Smooth muscle cell of the brain vasculature (primary cell): ENCODE data around the gene PAGE1.
"Not testable (repeated sequence)": the region's sequence is repeated elsewhere in the genome, so short reads cannot be mapped to it uniquely, and the experiment has no call there.

ENCODE experiments used
- DNase-seq: peaks from one replicate; pipeline ENCODE4 v3.0.0-alpha.2; 2012; ENCODE audit warnings: low read depth, low spot score

Gene PAGE1, protein sequence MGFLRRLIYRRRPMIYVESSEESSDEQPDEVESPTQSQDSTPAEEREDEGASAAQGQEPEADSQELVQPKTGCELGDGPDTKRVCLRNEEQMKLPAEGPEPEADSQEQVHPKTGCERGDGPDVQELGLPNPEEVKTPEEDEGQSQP

DNA sequence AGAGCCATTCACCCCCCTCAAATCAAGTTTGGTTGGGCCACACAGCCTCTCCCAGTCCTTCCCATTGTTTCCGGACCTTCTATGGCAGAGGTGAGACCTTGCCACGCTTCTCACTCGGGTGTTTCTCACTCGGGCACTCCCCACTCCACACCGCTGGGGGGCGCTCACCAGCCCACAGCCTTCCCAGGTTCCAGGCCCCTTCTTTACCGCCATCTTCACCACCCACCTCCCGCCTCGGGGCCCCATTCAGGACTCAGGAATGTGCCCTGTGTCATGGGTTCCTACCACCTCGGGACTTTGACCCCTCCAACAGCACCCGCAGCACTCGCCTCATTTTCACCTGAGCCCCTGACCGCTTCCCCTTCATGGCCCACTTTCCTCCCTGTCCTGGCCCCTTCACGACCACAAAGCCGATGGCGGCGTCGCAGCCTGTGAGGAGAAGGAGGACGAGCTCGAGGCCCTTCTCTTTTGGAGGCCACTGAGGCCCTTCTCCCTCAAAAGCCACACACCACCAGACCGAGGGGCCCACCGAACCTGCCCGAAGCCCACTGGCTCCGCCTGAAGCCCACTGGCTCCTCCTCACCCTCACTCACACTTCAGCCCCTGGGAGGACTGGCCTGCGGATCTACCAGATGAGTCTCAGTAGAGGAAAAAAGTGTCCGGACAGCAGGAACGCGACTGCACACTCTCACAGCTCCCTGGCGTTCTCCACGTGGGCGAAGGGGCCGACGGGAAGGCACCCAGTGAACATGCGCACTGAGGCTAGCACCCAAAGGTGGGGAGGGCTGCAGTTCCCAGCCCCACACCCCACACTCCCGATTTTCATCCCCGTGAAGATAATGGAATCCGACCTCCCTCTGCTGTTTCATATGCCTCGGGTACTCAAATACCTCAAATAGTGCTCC, at the start of gene PAGE1:
Gene PAGE1 (minus strand): TSS at position 709 of the 905 bp plus-strand sequence. CDS start 1,214 bp downstream, outside the sequence.
- no peak for DNase-seq

DNA sequence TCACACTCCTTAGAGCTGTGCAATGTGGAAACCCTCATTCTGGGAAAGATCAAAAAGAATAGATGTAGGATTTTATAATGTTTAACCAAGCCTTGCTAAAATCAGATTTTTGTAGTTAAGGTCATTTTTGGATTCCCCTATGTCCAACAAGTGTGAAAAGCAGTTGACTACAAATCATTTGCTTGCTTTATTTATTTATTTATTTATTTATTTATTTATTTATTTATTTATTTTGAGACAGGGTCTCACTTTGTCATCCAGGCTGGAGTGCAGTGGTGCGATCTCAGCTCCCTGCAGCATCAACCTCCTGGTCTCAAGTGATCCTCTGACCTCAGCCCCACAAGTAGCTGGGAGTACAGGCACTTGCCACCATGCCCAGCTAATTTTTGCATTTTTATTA, 45.7 kb upstream of the PAGE1 start:
- not testable (repeated sequence) for DNase-seq

DNA sequence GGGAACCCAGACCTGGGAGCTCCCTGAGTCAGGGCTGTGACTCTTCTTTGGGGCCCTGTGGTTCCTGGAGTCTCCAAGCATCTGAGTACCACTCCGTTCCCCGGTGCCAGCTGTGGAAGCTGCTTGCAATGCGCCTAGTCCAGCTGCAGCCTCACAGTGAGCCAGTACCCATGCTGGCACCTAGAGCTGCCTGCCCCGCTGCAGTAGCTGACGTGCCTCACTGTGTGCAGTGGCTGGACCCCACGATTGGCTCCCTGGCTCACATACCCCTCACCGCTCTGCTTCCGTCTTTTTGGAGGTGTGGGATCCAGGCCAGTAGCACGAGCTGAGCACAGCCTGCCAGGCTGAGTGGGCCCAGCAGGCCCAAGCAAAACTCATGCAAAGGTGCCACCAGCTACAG, 32.1 kb upstream of the PAGE1 start:
- DNase-seq, result no peak

DNA sequence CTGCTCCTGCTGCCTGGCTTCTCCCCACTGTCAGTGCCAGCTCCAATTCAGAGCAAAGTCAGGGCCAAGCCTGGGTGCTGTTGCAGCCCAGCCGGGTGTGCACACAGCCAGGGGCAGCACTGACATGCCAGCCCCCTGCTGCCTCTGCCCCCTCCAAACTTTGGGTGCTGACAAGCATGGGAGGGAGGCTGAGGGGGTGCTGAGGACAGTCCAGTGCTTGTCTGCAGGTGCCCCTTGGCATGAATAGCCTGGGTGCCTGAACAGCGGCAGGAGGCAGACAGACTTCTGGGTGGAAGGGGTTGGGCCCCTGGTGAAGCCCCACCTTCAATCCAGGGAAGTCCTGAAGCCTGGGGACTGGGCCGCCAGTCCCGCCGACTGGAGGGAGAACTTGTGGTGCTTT, 31.2 kb upstream of the PAGE1 start:
- no peak for DNase-seq

DNA sequence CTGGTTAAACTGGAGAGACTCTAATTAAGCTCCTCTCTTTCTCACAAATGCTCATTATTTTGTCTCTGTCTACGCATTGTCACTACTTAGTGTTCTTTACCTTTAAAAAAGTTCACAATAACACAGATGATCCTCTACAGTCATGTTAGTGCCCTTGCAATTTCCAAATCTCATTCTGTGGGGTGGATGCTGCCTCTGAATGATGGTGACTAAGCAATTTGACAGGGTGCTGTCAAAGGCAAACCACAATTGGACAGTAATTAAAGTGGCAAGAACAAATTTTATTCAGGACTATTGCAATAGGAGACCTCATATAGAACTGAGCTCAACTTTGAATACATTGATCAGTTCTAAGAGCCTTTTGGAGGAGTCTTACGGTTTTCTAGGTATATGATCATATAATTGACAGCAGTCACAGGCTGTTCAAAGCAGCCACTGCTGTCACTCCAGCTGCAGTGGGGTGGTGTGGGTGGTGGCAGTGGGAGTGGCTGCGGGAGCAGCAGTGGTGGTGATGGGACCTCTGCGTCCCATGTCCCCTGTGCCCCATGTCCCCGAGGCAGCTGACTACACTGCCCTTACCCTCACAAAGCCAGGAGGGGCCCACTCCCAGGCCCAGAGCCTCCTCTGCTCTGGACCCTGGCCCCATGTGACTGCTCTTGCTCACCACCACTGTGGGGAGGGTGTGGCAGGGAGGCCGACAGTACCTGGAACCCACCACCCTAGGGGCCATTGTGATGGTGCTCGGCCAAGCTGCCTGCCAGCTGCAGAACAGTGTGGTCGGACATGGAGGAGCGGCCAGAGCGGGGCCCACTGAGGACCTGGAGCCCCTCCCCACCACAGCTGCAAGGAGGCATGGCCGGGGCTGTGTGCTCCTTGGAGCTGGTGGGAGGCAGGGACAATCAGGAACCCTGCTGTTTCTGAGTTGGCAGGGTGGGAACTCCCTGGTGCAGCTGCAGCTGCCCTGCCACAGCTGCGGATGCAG, 30.4 kb upstream of the PAGE1 start:
- DNase-seq, result no peak

DNA sequence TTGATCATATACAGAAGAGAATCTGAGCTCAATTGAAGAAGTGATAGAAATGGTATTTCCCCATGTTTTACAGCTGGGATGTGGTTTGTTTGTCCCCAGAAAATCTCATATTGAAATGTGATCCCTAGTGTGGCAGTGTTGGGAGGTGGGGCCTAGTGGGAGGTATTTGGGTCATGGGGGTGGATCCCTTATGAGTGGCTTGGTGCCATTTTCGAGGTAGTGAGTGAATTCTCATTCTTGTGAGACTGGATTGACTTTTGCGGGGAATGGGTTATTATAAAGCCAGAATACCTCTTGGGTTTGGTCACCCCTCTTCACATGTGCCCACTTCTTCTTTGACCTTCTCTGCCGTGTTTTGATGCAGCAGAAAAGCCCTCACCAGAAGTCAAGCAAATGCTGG, 29.6 kb upstream of the PAGE1 start:
- DNase-seq, result no peak

DNA sequence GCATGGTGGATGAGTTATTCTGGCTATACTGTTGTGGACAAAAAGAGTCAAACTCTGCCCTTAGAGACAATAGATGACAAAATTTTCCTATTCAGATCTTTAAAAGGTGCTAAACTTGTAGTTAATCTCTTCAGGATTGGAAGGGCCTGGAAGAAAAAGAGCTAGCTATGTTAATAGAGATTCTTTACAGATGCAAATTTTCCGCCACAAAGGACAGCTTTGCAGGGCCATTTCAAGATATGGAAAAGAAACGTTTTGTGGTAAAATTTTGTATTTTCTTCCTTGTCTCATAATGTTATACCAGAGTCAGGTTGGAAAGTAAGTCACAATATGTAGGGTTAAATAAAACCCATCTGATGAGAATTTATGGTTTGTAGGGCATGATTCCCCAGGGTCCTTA, 24.3 kb upstream of the PAGE1 start:
- DNase-seq, result not testable (repeated sequence)

DNA sequence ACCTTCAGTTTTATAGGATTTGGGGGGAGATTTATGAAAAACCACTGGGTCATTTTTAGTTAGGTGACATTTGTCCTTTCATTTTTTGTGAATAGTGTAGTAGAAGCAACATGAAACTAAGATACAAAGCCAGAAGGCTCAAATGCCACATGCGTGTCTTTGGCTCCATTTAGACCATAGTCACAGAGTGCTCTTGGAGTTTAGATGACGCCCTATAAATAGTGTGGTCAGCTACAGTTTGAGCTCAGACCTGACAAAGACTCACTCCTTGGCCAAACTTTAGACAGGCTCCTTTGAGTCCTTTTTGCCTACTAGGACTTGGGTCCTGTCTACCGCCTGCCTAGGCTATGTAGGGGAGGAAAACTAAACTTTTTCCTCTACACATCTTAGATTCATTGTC, 16.8 kb upstream of the PAGE1 start:
- DNase-seq, result no peak

DNA sequence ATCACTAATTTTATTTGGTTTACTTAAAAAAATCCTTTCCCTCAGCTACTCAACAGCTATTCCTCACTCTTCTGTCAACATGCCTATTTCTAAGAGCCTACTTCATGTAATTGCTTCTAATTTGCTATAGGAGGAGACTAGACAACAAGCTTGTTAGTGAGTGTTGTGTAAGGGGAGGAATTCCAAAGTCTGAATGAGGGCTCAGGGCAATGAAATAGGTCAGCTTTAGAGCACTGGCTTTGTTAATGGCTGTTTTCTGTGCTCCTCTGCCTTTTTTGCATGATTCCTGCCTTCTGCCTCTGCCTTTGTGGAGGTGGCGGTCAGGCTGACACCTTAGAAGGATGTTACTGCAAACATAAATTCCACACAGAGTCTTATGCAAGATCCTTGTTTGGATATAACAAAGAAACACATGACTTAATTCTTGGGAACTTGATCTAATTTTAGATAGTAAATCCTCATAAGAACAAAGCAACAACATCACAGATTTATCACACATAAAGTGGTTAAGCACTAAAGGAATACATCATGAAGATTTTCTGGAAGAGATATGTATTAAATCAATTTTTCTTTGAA, 15.0 kb upstream of the PAGE1 start:
- no peak for DNase-seq

DNA sequence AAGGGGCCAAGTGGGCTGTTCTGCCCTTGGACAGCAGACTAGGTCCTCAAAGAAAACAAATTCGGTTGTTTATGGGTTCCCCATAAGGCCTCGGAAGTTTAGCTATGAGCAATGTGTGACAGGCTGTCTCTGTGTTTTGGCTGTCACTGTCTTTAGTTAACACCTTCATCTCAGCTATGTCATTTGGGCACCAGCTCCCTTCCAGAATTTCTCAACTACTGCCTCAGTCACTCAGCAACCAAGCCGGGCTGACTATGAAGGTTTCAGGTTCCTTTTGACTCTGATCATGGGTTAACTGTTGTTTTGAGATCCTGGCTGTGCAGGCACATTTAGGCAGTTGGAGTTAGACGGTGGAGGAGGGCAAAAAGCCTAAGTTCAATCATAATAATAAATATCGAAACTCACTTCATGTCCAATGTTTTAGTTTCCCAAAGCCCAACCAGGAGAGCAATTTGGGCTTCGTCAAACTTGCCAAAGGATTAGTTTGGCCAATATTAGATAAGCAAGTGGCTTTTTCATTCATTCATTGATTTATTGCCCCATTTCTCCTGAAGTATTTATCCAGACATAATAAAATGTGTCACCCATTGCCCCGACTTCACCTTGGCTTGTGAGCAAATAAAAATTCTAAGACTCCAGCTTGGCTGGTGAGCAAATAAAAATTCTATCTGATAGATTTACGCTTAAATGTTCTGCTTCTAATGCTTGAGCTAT, 9.1 kb upstream of the PAGE1 start:
- no peak for DNase-seq

DNA sequence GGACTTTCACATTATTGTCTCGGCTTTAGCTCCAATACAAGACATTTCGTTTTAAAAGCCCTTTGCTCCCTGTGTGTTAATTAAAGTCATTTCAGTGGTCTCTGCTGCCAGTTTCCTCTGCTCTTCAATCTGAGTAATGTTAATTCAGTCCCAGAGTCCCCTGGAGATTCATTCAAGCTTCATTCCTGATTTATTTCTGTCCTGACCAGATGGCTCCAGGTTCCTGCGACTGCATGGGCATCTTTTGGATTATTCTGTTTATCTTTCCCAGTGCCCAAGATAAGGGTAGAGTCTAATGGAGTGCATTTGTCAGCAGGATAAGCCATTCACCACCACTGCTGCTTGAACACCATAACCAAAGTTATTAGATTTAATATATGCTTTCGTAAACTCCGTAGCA, 6.1 kb upstream of the PAGE1 start:
- DNase-seq, result no peak

DNA sequence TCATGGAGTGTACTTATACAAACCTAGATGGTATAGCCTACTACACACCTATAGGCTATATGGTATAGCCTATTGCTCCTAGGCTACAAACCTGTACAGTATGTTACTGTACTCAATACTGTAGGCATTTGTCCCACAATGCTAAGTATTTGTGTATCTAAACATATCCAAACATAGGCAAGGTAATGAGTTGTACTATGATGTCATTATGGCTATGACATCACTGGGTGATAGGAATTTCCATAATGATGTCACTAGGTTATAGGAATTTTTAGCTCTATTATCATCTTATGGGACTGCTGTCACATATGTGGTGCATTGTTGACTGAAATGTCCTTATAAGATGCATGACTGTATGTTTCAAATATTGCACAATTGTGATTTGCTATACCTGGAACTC, 5.5 kb upstream of the PAGE1 start:
- no peak for DNase-seq

DNA sequence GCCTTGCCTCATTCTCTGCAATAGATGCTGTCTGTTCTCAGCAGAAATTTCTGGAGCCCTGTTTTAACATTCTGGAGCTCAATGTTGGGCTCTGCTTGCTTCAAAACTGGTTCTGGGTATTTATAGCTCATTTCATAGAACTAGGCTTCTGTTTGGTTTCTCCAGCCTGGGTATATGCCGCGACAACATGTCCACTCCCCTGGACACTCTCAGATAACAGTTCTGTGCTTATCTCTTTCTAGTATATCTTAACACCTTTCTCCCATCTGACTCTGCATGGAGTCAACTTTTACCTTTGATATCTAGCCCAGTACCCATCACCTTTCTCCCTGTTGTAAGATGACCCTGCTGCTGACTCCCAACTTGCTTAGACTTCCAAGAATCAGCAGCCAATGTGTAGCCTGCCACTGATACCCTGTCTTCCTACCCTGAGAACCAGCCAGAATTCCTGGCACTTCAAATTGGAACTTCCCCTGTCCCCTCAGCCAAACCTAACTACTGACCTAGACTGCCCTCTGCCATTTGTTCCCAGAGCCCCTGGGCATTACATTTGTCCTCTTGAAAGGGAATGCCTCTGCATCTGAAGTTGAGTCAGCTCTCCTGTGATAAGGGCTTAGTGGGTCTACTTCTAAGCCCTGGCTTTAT, 20.6 kb downstream of the PAGE1 start:
- DNase-seq, result no peak

DNA sequence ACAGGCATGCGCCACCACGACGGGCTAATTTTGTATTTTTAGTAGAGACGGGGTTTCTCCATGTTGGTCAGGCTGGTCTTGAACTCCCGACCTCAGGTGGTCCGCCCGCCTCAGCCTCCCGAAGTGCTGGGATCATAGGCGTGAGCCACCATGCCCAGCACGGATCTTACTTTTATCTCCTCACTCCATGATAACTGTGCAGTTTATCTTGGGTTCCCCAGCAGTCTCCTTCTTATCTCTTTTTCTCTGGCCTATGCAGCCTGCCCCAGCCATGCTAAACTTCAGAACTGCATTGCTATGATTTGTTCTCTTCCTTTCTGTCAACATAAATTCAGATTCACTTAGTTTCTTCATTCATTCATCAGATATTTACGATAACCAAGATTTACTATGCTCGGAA, 22.4 kb downstream of the PAGE1 start:
- no peak for DNase-seq

DNA sequence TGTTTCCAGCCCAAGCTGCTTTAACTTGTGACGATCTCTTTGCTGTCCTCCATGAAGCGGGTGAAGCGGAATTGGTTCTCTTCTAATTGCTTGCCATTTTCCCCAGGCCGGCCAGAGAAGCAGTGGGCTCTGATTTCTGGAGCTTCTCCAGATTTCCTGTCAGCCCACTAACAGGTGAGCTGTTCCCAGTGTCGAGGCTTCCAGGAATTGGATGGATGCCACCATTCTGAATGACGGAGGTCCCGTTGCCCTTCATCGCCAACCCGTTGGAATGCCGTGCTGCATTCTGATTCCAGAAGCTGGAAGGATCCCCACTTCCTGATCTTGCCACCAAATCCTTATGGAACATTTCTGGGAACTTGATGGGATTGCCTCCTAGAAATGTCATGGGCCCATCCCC, 31.0 kb downstream of the PAGE1 start:
- no peak for DNase-seq

DNA sequence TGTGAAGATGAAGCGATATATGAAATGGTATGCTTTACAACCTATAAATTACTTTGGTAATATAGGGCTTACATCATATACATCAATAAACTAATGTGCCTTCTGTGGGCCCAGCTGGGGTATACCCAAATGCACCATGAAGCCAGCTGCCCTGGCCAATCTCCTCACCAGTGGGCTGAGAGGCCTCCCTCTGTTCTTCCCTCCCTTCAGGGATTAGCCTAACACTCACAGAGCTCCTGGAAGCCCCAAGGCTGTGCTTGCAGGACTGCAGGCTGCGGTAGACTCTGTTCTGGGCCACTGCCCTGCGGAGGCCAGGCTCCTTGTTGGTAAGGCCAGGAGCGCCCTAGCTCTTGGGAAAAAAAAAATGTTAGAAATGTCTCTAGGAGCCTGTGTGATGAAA, 33.9 kb downstream of the PAGE1 start:
- no peak for DNase-seq

DNA sequence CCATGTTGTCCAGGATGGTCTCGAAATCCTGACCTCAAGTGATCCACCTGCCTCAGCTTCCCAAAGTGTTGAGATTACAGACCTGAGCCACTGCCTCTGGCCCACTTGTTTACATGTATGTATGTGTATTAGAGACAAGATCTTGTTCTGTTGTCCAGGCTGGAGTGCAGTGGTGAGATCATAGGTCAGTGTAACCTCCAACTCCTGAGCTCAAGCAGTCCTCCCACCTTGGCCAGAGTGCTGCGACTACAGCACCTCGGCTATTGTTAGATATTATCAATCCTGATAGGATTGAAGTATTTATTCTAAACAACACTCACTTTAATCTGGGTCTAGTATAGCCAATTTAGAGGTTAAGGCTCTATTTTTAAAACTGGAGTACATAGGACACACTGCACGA, 36.0 kb downstream of the PAGE1 start:
- DNase-seq, result no peak

DNA sequence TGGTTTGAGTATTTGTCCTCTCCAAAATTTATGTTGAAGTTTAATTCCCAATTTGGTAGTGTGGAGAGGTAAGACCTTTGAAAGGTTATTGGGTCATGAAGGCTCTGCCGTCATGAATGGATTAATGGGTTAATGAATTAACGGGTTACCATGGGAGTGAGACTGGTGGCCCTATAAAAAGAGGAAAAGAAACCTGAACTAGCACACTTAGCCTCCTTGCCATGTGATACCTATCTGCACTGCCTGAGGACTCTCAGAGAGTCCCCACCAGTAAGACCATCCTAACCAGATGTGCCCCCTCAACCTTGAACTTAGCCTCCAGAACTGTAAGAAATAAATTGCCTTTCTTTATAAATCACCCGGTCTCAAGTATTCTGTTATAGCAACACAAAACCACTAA, 39.3 kb downstream of the PAGE1 start:
- DNase-seq, result no peak

DNA sequence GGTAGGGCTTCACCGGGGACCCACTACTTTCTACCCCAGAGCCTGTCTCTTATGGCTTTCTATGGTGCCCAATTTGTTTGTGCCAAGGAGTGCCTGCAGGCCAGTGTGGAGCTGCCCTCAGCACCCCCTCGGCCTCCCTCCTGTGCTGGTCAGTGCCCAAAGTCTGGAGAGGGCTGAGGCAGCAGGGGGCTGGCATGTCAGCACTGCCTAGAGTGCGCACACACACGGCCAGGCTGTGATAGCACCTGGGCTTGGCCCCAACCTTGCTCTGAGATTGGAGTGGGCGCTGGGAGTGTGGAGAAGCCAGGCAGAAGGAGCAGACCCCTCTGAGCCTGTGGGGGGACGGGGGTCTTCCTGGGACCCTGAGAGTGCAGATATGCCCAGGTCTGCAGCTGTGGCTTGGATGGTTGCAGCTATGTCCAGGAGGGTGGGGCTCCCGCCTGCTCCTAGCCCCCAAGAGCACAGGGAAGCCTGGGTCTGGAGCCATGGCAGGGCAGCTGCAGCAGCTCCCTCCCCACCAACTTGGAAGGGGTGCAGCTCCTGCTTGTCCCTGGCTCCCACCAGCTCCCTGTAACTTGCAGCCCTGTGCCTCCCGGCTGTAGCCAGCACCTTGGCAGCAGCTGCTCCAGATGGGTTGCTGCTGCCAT, 50.7 kb downstream of the PAGE1 start:
- no peak for DNase-seq
